Chondrocyte (in vitro differentiated cells): Measurements from ENCODE around the gene ARL11. TPM values are rescaled to one million over a fixed set of nuclear protein-coding genes. Genes with fewer than 3 reads are reported as not detected.

ENCODE experiments used
- DNase-seq: peaks from one replicate; pipeline ENCODE4 v3.0.0; 2021; ENCODE audit warnings: mixed read lengths, low spot score
- H3K27ac Mint-ChIP-seq: one replicate; pipeline ENCODE4 v1.8.0; 2021; ENCODE audit warnings: mild to moderate bottlenecking, moderate library complexity, mixed read lengths; ENCODE audit not compliant: unreplicated experiment
- H3K27me3 Mint-ChIP-seq: 2 replicates; pipeline ENCODE4 v1.8.0; 2021; ENCODE audit warnings: low read depth, mixed read lengths
- H3K36me3 Mint-ChIP-seq: 2 replicates; pipeline ENCODE4 v1.8.0; 2021; ENCODE audit warnings: low read depth, mixed read lengths
- H3K4me1 Mint-ChIP-seq: 2 replicates; pipeline ENCODE4 v1.8.0; 2021; ENCODE audit warnings: low read depth, mild to moderate bottlenecking, mixed read lengths
- H3K4me3 Mint-ChIP-seq: one replicate; pipeline ENCODE4 v1.8.0; 2021; ENCODE audit warnings: mild to moderate bottlenecking, moderate library complexity, mixed read lengths; ENCODE audit not compliant: unreplicated experiment
- H3K9me3 Mint-ChIP-seq: 2 replicates; pipeline ENCODE4 v1.8.0; 2021; ENCODE audit warnings: low read depth, mixed read lengths
- CTCF ChIP-seq: fragments of 200-600 bp; sonication (generic); IDR thresholded peaks from 2 replicates; pipeline ENCODE4 v1.5.0; 2021; ENCODE audit warnings: antibody characterized with exemption, mild to moderate bottlenecking, moderate library complexity
- total RNA-seq: library from RNA; stranded (reverse); gene quantifications from 3 replicates; pipeline ENCODE4 v1.2.1, GENCODE V29; 2021

The ARL11 gene
- total RNA-seq, 1 donor from 2014 or later: not detected

DNA sequence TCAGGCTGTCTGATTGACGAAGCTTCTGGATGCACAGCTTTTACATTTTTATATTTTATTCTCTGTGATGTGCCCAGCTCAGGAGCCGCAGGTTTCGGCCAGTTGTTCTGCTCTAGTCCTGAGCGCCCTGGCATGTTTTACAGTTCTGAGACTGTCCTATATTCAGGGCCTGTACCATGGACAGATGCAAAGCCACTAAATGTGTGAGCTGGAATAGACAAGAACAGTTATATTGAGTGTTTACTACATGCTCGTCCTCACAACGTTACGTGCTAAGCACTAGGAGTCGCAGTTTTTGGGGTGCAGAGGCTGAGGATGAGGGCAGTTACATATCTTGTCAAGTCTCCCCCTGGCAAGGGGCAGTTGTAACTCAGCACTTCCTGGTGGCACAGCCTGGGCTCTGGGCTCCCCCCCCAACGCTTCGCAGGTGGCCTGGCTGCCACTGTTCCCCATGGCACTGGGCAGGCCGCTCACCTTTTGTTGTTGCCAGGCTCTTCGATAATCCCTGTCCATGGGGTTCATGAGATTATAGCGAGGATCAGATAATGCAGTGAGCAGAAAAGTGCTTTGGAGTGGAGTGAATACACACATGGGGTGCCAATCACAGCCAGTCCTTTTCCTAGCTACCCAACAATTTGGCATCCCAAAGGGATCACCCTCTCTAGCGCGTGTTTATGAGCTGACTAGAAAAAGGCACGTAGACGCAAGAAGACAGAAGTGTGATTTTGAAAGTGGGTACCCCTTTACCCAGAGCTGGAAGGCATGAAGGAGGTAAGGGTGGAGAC, 23.5 kb downstream of the ARL11 start:
- H3K27me3 Mint-ChIP-seq: no peaks in the 10 kb centered on the region
- H3K9me3 Mint-ChIP-seq: no peaks in the 10 kb centered on the region
- H3K27ac Mint-ChIP-seq: no peak overlapping the region
- no peak overlapping the region for H3K4me3 Mint-ChIP-seq
- DNase-seq: no peak
- H3K36me3 Mint-ChIP-seq: no peaks in the 10 kb centered on the region
- no peaks in the 10 kb centered on the region for H3K4me1 Mint-ChIP-seq
- no peak for TF ChIP-seq CTCF

GRCh38 chr13:49652355-49653305, 24.3 kb downstream of the ARL11 start:
- no peak for DNase-seq
- TF ChIP-seq CTCF: peak; percentile 76
- H3K4me1 Mint-ChIP-seq: no peaks in the 10 kb centered on the region
- no peaks in the 10 kb centered on the region for H3K9me3 Mint-ChIP-seq
- no peaks in the 10 kb centered on the region for H3K36me3 Mint-ChIP-seq
- no peak overlapping the region for H3K27ac Mint-ChIP-seq
- no peaks in the 10 kb centered on the region for H3K27me3 Mint-ChIP-seq
- H3K4me3 Mint-ChIP-seq: no peak overlapping the region

DNA sequence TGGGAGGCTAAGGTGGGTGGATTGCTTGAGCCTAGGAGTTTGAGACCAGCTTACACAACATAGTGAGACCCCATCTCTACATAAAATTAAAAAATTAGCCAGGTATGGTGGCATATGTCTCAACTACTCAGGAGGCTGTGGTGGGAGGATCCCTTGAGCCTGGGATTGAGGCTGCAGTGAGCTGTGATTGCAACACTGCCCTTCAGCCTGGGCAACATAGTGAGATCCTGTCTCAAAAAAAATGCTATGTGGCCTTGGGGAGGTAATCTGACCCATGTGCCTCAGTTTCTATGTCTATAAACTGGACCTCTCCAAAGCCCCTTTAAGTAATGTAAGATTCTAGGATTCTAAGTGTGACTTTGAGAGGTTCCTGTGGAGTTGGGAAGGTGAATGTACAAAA, 25.2 kb downstream of the ARL11 start:
- no peaks in the 10 kb centered on the region for H3K4me1 Mint-ChIP-seq
- no peak overlapping the region for H3K4me3 Mint-ChIP-seq
- TF ChIP-seq CTCF: no peak
- H3K9me3 Mint-ChIP-seq: no peaks in the 10 kb centered on the region
- no peak for DNase-seq
- H3K27ac Mint-ChIP-seq: no peak overlapping the region
- H3K36me3 Mint-ChIP-seq: peaks cover 2% of the 10 kb centered on the region
- H3K27me3 Mint-ChIP-seq: no peaks in the 10 kb centered on the region

DNA sequence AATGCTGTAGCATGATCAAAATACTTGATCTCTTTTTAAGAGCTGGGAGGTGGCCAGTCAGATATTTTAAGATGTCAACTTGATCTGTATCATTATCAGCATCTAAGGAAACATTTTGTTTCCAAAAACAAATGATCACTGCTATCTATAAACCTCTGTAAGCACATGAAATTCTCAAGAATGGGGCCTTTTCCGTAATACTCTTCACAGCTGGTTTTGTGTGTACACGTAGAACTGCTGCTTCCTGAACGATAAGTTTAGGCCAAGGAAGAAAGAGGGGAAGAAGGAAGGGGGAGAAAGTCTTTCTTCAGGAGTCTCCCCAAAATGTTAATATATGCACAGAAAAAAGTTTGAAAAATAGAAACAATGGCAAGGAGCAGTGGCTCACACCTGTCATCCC, 25.7 kb downstream of the ARL11 start:
- H3K27ac Mint-ChIP-seq: no peak overlapping the region
- no peaks in the 10 kb centered on the region for H3K4me1 Mint-ChIP-seq
- H3K36me3 Mint-ChIP-seq: peaks cover 2% of the 10 kb centered on the region
- no peaks in the 10 kb centered on the region for H3K9me3 Mint-ChIP-seq
- no peak for DNase-seq
- TF ChIP-seq CTCF: no peak
- H3K4me3 Mint-ChIP-seq: no peak overlapping the region
- H3K27me3 Mint-ChIP-seq: no peaks in the 10 kb centered on the region

DNA sequence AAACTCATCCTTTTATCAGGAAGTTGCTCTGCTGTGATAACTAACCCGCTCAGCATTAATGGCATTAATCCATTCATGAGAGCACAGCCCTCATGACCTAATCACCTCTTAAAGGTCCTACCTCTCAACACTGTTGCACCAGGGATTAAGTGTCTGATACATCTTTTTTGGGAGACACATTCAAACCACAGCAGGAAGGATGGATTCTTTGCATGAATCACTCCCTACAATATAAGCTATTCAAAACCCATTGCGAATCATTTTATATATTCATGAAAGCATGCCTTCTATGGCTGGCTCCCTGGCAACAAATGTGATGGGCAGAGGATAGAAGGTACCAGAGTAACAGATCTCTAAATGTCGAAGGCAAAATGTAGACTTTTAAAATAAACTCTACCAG, 27.6 kb downstream of the ARL11 start:
- H3K36me3 Mint-ChIP-seq: peaks cover 4% of the 10 kb centered on the region
- H3K27ac Mint-ChIP-seq: no peak overlapping the region
- H3K9me3 Mint-ChIP-seq: no peaks in the 10 kb centered on the region
- no peaks in the 10 kb centered on the region for H3K4me1 Mint-ChIP-seq
- no peak for TF ChIP-seq CTCF
- DNase-seq: no peak
- H3K4me3 Mint-ChIP-seq: no peak overlapping the region
- H3K27me3 Mint-ChIP-seq: no peaks in the 10 kb centered on the region
